HL-60 (cell line): ENCODE data around the gene TRPV4.

Source experiments
- DNase-seq, 2 experiments: peaks; one replicate each; pipeline ENCODE4 v3.0.0-alpha.2; 2010 to 2020; ENCODE audit warnings: low read depth in 1 of 2, low spot score in 1 of 2
- H3K27ac ChIP-seq: fragments of 250-450 bp; sonication (Bioruptor Pico); replicated peaks from 2 replicates; pipeline ENCODE4 v1.5.1; 2020; ENCODE audit warnings: mild to moderate bottlenecking, moderate library complexity
- H3K27me3 ChIP-seq: fragments of 250-450 bp; sonication (Bioruptor Pico); 2 replicates; pipeline ENCODE4 v1.5.1; 2021; ENCODE audit warnings: mild to moderate bottlenecking, moderate library complexity; ENCODE audit not compliant: insufficient read depth, poor library complexity, severe bottlenecking
- H3K4me3 ChIP-seq: replicated peaks from 2 replicates; pipeline ENCODE4 v1.5.1; 2011; ENCODE audit warnings: mild to moderate bottlenecking, control low read depth, low read length; ENCODE audit not compliant: insufficient read depth
- GABPA ChIP-seq: IDR thresholded peaks from 2 replicates; pipeline ENCODE4 v1.6.1; 2012; ENCODE audit warnings: low read depth
- POLR2AphosphoS5 ChIP-seq: IDR thresholded peaks from 2 replicates; pipeline ENCODE4 v1.6.1; 2012; ENCODE audit warnings: low read depth
- SPI1 ChIP-seq: IDR thresholded peaks from 2 replicates; pipeline ENCODE4 v1.6.1; 2012; ENCODE audit warnings: low read depth, mild to moderate bottlenecking, borderline replicate concordance
- TF ChIP-seq, protein P1 (sequence below): IDR thresholded peaks from 2 replicates; pipeline ENCODE4 v1.6.1; 2012; ENCODE audit warnings: low read depth; ENCODE audit not compliant: insufficient replicate concordance
- TF ChIP-seq, protein P2 (sequence below): IDR thresholded peaks from one replicate; pipeline ENCODE4 v1.5.1; 2011; ENCODE audit warnings: low read length, control low read depth, inconsistent platforms; ENCODE audit not compliant: insufficient read depth

TRPV4 gene

DNA sequence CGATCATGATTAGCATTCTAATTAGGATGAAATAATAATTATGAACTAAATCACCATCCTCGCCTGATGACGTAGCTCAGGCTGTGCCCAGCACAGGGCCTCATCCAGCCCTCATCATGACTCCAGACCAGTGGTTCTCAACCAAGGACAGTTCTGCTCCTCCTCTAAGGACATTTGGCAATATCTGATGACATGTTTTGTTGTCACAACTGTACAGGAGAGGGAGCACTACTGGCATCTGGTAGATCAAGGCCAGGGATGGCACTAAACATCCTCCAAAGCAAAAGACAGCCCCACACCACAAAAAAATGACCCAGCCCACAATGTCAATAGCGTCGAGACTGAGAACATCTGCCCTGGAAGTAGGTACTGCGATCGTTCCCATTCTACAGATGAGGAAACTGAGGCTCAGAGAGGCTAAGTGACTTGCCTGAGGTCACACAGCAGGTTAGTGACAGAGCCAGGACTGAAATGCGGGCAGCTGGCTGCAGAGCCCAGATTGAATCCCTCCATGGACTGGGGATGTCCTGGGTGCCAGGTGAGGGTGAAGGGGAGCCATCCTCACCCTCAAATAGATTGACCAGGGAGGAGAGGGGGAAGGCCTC, 15.5 kb downstream of the TRPV4 start:
- Histone ChIP-seq H3K4me3 (no peak overlapping the region), H3K27me3 (no peaks in the 10 kb centered on the region), H3K27ac (no peak overlapping the region)
- no peak for DNase-seq
- TF ChIP-seq, protein P1, sequence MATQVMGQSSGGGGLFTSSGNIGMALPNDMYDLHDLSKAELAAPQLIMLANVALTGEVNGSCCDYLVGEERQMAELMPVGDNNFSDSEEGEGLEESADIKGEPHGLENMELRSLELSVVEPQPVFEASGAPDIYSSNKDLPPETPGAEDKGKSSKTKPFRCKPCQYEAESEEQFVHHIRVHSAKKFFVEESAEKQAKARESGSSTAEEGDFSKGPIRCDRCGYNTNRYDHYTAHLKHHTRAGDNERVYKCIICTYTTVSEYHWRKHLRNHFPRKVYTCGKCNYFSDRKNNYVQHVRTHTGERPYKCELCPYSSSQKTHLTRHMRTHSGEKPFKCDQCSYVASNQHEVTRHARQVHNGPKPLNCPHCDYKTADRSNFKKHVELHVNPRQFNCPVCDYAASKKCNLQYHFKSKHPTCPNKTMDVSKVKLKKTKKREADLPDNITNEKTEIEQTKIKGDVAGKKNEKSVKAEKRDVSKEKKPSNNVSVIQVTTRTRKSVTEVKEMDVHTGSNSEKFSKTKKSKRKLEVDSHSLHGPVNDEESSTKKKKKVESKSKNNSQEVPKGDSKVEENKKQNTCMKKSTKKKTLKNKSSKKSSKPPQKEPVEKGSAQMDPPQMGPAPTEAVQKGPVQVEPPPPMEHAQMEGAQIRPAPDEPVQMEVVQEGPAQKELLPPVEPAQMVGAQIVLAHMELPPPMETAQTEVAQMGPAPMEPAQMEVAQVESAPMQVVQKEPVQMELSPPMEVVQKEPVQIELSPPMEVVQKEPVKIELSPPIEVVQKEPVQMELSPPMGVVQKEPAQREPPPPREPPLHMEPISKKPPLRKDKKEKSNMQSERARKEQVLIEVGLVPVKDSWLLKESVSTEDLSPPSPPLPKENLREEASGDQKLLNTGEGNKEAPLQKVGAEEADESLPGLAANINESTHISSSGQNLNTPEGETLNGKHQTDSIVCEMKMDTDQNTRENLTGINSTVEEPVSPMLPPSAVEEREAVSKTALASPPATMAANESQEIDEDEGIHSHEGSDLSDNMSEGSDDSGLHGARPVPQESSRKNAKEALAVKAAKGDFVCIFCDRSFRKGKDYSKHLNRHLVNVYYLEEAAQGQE, result no peak
- TF ChIP-seq GABPA (no peak), SPI1 (no peak), POLR2AphosphoS5 (no peak)
- TF ChIP-seq, protein P2, sequence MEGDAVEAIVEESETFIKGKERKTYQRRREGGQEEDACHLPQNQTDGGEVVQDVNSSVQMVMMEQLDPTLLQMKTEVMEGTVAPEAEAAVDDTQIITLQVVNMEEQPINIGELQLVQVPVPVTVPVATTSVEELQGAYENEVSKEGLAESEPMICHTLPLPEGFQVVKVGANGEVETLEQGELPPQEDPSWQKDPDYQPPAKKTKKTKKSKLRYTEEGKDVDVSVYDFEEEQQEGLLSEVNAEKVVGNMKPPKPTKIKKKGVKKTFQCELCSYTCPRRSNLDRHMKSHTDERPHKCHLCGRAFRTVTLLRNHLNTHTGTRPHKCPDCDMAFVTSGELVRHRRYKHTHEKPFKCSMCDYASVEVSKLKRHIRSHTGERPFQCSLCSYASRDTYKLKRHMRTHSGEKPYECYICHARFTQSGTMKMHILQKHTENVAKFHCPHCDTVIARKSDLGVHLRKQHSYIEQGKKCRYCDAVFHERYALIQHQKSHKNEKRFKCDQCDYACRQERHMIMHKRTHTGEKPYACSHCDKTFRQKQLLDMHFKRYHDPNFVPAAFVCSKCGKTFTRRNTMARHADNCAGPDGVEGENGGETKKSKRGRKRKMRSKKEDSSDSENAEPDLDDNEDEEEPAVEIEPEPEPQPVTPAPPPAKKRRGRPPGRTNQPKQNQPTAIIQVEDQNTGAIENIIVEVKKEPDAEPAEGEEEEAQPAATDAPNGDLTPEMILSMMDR, result no peak

DNA sequence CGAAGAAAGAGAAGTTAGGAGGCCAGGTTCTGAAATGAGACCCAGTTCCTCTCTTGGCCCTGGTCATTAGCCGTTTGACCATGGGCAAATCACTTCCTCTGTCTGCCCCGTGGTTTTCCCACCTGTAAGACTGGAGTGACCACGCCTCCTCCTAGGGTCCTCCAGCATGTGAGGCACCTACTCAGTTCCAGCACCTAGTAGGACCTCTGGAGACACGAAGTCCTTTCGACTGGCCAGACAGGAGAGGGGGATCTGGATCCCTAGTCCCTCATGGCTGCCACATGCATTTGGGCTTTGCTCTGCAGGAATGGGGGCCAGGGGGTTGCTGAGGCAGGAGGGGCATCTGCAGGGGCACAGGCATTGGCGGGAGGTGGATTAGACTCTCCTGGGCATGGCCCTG, 16.3 kb downstream of the TRPV4 start:
- no peak overlapping the region for H3K27ac ChIP-seq
- TF ChIP-seq GABPA (no peak), SPI1 (no peak), POLR2AphosphoS5 (no peak)
- TF ChIP-seq, protein P1, result no peak
- TF ChIP-seq, protein P2, result no peak
- no peaks in the 10 kb centered on the region for H3K27me3 ChIP-seq
- DNase-seq, result no peak
- no peak overlapping the region for H3K4me3 ChIP-seq

DNA sequence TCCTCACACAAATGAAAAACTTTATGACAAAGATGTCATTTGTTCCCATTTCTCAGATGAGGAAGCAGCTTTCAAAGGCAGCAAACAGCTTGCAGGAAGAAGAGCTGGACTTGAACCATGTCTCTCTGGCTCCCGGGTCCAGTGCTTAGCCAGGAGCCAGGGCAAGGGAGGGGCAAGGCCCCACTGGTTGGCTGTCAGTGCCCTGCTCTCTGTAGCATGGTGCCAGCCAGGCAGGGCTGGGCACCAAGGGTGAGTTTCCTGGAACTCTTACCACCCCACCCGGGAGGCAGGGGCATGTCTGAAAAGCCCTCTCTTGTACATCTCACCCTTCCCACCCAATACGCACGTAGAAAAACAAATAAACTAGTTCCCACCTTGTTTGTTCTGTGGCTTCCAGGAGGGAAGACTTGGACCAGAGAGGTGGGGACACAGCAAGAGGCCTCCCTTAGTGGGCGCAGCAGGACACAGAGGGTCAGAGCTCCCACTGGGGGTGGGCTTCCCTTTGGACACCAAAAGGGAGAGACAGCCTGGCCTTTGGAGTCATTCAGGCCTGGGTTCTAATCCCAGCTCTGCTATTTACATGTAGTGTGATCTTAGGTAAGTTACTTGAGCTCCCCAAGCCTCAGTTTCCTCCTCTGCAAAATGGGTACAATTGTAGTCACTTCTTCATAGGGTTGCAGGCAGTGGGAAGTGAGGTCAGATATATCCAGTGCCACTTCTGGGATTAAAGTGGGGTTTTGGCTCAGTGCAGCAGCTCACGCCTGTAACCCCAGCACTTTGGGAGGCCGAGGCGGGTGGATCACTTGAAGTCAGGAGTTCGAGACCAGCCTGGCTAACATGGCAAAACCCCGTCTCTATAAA, 17.2 kb downstream of the TRPV4 start:
- no peak for TF ChIP-seq GABPA
- TF ChIP-seq POLR2AphosphoS5, result no peak
- TF ChIP-seq SPI1, result no peak
- TF ChIP-seq, protein P2, result no peak
- TF ChIP-seq, protein P1, result no peak
- Histone ChIP-seq H3K27ac (no peak overlapping the region), H3K4me3 (no peak overlapping the region), H3K27me3 (no peaks in the 10 kb centered on the region)
- DNase-seq, result no peak
